GM21576 (cell line): Measurements from ENCODE around the gene OR2A2.
A peak's percentile ranks its signal among the peaks of the same experiment; 100 is the strongest.
"Not testable (repeated sequence)": the region's sequence is repeated elsewhere in the genome, so short reads cannot be mapped to it uniquely, and the experiment has no call there.

Source experiments
- ATAC-seq: cut with Tn5 transposase; IDR thresholded peaks from one replicate; pipeline ENCODE4 v1.9.1; 2021; ENCODE audit warnings: mild to moderate bottlenecking, moderate library complexity; ENCODE audit not compliant: unreplicated experiment

OR2A2 gene, protein sequence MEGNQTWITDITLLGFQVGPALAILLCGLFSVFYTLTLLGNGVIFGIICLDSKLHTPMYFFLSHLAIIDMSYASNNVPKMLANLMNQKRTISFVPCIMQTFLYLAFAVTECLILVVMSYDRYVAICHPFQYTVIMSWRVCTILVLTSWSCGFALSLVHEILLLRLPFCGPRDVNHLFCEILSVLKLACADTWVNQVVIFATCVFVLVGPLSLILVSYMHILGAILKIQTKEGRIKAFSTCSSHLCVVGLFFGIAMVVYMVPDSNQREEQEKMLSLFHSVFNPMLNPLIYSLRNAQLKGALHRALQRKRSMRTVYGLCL

DNA sequence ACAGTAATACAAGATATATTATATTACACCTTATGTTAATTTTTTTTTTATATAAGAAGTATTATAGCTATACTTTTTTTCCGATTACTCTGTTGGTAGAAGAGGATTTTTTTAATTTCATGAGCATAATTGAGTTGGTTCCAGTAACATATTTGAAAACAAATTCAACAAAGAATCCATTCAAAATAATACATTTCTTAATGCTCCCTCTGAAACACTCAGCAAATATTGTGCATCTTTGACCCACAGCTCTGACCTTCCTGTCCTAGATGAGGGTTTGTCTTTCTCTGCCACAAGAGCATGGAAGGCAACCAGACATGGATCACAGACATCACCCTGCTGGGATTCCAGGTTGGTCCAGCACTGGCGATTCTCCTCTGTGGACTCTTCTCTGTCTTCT is at the start of gene OR2A2:
OR2A2 (plus strand) TSS at position 301 of the 400 bp plus-strand sequence; CDS start at position 301, 0 bp downstream.
- ATAC-seq, result no peak

DNA sequence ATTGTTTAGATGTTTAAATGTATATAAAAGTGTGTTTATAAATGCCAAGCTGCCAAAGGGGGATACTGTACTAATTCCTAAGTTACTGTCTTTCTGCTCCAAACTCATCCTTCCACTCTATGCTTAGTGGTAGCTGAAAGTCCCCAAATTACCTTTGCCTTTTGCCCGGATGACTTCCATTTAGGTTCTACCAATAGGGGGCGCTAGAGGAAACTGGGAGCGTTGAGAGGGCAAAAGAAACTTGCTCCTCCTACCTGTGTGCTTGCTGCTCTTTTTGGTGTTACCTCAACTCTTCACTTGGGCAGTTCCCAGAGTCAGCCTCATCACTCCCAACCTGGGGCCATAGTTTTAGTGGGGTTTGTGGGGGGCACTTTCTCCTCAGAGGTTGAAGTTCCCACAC is 45.7 kb upstream of the OR2A2 start:
- ATAC-seq, result no peak

DNA sequence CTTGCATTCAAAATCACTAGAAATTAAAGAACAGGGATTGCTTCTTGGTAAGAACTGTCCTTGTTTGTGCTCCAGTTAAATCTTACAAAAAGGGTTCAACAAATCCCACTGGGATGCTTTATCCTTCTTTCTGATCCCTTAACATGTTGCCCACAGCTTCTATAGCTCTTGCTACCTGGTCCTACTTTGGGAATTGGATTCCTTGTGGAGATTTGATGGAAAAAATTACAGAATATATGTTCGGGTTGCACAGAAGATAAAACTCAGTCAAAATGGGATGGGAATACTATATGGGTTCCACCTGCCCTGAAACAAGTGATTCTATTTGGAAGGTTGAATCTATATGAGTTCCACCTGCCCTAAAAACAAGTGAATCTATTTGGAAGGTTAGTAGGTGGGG is 39.9 kb upstream of the OR2A2 start, which contains the start of gene OR2A25:
OR2A25 (plus strand) TSS at position 301 of the 400 bp plus-strand sequence. CDS start 4,409 bp downstream, outside the sequence.
- ATAC-seq, result no peak

DNA sequence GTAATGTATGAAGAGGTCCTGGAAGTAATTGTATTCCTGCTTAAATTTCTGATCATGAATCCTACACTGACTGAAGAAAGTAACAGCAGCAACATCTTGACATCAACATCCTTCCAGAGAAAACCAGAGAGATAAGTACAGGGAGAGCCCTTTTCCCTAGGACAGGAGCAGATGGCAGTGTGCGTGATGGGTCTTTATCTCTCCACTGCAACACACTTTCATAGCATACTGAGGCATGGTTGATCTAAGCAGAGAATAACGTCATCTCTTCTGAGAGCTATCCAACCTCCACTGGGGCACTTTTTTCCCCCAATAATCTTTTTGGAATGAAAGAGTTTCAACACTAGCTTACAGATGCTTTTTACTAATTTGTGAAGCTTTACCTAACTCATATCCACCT is 39.4 kb upstream of the OR2A2 start:
- ATAC-seq, result no peak

DNA sequence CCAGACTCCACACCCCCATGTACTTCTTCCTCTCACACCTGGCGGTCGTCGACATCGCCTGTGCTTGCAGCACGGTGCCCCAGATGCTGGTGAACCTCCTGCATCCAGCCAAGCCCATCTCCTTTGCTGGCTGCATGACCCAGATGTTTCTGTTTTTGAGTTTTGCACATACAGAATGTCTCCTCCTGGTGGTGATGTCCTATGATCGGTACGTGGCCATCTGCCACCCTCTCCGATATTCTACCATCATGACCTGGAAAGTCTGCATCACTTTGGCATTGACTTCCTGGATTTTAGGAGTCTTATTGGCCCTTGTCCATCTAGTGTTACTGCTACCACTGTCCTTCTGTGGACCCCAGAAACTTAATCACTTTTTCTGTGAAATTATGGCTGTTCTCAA is 35.0 kb upstream of the OR2A2 start:
- no peak for ATAC-seq

DNA sequence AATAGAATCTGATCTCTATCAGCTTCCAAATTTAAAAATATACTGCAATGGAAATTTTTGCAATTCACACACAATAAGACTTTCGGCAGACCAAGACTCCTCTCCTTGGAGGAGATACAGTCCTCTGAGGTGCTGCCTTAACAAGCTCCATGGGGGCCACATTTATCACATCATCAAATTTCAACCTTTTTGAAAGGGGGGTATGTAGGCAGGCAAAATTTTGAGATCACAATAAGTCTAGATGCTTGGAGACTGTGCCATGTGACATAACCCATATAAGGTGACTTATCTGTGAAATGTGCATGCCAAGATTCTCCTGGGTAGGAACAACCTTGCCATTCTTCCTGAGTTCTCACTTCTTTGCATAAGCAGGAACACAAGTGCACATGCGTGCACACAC is 23.4 kb upstream of the OR2A2 start, which contains the start of gene OR2A12:
OR2A12 (plus strand) TSS at position 301 of the 400 bp plus-strand sequence. CDS start 8,830 bp downstream, outside the sequence.
- no peak for ATAC-seq

DNA sequence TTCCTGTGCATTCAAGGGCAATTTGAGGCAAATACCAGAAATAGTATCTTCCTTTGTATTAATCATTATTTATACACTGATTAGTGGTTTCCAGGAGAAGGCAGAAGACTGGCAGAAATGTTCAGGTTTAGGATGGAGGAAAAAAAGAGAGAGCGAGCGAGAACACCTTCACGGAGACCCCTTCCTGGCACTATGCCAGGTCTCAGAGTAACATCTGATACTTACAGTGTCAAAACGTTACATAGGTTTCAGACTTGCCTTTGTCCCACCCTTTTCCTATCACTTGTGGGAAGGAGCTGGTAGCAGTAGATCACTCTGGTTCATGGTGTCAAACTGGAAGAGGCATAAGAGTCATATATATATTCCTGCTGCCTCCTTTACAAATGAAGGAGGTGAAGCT is 22.7 kb upstream of the OR2A2 start:
- no peak for ATAC-seq

DNA sequence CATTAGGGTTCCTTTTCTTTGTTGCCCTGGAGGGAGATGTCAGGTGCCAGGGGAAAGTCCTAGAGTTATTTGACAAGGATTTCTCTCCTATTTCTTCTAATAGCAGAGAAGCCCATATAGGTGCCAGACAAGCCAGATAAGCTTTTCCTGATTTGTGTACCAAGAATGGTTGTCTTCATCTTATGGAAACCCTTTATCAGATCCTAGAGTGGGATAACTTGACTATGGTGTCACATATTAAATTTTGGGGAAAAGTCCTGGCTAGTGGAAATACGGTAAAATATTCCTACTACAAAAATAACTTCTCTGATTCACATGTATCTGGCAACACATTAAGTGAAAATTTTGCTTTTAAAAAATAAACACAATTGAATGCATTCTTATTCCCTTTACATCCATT is 22.2 kb upstream of the OR2A2 start:
- no peak for ATAC-seq

DNA sequence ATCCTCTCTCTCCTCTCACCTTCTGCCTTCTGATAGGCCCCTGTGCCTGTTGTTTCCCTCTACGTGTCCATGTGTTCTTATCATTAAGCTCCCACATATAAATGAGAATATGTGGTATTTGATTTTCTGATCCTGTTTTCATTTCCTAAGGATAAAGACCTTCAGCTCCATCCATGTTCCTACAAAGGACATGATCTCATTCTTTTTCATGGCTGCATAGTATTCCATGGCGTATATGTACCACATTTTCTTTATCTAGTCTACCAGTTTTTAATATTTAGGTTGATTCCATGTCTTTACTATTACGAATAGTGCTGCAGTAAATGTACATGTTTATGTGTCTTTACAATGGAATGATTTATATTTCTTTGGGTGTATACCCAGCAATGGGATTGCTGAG is 18.7 kb upstream of the OR2A2 start:
- ATAC-seq, result no peak

DNA sequence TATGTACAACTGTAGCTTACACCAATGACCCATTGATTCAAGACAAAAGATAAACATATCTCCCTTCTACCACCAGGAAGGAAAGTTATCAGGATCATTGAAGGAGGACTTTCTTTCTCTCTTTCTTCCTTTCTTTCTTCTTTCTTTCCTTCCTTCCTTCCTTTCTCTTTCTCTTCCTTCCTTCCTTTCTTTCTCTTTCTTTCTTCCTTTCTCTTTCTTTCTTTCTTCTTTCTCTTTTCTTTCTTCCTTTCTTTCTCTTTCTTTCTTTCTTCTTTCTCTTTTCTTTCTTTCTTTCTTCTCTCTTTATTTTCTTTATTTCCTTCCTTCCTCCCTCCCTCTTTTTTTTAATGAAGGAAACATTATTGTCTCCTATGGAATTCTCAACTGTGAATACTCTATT is 10.6 kb upstream of the OR2A2 start:
- ATAC-seq, result no peak

DNA sequence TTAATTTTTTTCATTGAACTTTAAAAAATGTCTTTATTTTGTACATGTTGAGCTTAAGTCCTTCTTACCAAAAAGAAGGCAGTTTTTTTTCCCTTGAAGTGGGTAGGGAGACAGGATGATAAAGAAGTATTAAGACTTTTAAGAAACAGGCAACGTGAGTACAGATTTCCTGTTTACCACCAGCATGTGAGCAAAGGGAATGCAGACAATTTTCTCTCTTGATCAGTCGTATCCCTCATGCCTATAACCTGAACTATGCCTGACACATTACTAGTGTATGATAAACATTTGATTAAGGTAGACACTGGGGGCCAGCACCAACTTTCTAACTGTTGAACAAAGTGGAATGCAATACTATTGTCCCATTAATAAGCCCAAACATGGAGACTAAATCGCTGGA is 8.8 kb upstream of the OR2A2 start:
- no peak for ATAC-seq

DNA sequence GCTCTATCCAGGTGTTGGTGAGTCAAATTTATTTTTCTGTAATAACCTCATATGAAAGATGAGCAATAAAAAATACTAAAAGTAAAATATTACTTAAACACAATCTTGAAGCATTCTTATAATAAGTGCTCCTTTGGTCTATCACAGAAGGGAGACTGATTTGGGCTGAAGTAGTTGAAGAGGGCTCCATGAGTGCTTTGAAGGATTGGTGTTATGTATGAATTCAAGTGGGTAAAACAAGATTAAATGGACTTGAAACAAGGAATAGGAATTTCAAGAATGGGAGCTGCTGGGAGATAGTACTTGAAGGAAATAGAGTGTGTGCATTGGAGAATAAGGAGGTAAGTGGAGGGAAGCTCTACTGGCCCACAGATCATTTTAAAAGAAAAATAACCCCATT is 7.3 kb upstream of the OR2A2 start:
- no peak for ATAC-seq

DNA sequence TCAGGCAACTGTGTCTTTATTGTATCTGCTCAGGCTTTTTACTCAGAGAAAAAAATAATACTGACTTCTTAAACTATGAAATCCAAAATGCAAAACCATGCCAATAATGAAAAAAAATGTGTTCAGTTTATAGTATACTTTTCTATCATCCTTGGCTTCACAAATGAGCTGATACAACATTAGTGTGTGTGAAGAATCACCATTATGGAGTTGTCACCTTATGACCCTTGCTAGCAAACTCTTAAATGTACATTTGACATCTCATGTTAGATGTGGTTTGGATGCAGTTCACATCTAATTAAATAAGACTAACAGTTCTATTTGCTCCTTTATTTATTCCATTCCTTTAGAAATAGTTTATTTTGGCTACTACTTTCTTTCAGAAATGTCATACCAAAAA is 4.2 kb upstream of the OR2A2 start:
- no peak for ATAC-seq

DNA sequence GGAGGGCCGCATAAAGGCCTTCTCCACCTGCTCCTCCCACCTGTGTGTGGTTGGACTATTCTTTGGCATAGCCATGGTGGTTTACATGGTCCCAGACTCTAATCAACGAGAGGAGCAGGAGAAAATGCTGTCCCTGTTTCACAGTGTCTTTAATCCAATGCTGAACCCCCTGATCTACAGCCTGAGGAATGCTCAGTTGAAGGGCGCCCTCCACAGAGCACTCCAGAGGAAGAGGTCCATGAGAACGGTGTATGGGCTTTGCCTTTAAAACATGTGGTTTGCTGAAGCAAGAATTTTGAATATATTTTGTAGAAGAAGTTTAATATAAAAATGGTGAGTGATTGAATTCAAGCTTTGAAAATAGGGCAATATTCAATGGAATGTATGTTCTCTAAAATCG is 889 bp downstream of the OR2A2 start:
- ATAC-seq, result no peak

DNA sequence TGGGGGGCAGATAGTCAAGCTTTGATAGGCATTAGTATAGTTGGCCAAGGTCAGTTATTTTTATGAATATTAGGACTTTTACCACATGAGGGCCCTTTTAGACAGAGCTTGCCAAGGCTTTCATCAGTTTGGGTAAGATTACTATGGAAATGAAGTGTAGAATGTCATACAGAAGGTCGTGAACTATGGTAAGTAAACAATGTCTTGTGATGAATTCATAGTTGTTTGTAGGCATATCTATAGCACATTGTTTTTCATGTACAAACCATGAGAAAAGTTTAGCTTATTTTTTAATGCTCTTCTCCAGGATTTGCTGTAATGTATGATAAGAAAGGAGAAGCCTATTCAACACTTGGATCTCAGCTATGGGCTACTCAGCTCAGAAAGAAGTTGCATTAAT is 4.3 kb downstream of the OR2A2 start:
- no peak for ATAC-seq

DNA sequence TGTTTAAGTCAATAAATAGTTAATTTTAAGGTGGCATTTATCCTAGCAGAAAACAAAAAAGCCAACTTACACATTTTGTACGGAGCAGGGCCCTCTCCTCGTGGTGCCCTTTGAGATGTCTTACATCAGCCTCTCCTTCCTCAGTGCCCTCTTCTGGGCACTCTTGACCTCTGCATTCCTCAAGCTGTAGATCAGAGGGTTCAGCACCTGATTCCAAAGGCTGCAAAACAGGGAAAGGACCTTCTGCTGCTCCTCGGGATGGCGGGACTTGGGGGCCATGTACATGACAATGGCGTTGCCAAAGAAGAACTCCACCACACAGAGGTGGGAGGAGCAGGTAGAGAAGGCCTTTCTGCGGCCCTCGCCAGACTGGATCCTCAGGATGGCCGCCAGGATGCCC is 9.0 kb downstream of the OR2A2 start:
- ATAC-seq, result no peak

DNA sequence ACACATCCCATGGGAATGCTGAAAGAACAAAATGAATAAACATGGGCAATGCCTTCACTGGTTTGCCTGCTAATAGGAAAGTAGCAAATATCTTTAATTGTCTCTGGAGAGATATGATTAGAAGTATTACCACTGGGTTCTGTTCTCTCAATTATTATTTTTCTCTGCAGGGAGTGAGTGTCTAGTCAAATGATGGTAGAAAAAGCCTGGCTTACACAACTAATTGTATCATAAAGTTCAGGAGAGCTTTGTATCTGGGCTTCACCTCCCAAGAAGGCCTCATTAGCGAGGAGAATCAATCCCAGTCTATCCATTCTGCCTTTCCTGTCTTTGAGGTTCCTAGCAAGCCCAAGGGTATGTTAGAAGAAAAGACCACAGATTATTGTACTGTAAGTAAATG is 13.5 kb downstream of the OR2A2 start, which contains the start of gene OR2A14:
OR2A14 (plus strand) TSS at position 301 of the 400 bp plus-strand sequence. CDS start 5,937 bp downstream, outside the sequence.
- ATAC-seq, result no peak

DNA sequence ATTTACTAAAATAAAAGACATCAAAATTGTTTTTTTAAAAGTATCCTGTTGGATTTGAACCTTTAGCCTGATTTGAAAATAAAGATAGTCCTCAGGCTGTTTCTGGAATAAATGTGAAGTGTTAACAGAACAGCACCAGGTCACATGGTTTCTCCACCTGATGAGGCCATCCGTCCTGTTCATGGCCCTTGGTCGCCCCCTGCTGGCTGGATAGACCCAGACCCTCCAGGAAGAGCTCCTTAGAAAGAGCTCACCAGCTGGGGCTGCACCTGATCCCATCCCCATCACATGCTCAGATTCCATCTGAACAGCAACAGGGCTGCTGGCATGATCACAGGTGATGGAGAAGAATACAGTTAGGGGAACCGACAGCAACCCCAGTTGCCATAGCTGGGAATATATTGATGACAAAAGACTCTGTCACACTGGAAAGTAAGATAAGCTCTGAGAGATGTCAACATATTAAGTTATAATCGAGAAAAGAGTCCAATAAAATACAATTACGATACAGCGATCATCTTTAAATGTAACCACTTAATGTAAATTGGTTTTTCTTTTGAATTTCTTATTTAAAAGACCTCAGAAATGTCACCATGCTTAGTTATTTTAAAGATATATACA is 18.4 kb downstream of the OR2A2 start:
- peak; percentile 100 for ATAC-seq

DNA sequence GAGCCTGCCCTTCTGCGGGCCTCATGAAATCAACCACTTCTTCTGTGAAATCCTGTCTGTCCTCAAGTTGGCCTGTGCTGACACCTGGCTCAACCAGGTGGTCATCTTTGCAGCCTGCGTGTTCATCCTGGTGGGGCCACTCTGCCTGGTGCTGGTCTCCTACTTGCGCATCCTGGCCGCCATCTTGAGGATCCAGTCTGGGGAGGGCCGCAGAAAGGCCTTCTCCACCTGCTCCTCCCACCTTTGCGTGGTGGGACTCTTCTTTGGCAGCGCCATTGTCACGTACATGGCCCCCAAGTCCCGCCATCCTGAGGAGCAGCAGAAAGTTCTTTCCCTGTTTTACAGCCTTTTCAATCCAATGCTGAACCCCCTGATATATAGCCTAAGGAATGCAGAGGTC is 20.2 kb downstream of the OR2A2 start:
- ATAC-seq, result not testable (repeated sequence)

DNA sequence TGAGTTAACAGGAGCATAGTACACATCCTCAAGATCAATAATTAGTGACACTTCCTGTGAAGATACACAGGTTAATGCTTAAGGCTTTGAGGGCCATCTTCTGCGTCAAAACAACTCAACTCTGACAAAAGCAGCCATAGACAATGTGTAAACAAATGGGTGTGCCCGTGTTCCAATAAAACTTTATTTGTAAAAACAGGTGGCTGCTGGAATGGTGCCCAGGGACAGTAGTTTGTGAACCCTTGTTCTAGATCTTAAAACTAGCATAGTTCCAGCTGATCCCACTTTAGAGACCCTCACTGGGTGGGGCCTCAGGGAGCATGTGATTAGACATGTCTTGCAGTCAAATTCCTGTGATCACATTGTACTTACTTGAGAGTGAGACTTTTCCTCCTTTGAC is 21.3 kb downstream of the OR2A2 start:
- no peak for ATAC-seq

DNA sequence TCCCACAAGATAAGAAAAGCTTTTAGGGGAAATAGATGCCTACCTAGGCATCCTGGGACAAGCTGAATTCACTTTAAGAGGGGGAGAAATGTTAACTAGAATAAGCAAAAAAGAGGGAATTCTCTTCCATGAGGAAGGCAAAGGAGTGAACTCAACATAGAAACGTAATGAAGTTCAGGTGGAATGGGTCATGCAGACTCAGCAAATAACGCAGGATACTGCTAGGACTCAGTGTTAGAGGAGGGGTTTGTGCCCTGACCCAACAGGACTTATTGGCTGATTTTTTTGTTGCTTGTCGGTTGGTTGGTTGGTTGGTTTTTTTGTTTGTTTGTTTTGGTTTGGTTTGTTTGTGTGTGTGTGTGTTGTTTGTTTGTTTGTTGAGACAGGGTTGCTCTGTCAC is 22.9 kb downstream of the OR2A2 start:
- ATAC-seq, result no peak

DNA sequence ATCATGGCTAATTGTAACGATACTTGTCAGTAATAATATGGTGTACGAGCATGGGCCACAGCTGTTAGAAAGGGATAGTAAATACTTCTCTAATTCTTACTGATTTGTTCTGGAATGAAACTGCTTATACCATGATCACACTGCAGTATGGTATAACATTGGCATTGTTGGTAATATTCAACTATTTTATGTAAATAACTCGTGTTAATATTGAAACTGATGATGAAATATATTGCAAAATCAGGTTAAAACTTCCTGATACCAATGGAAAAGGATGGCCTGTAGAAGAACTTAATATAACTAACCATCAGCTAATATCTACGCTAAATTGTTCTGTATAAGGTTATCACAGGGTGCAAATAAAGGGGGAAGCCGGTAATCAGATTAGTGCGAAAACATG is 23.9 kb downstream of the OR2A2 start:
- no peak for ATAC-seq
